Activated T-cell treated with anti-CD3 and anti-CD28 coated beads, Interleukin-2, amount 50 U/mL, for 72 hours (primary cell): ENCODE data around the gene VAV2. TPM values are rescaled to one million over a fixed set of nuclear protein-coding genes. Genes with fewer than 3 reads are reported as not detected.
"Not testable (repeated sequence)": the region's sequence is repeated elsewhere in the genome, so short reads cannot be mapped to it uniquely, and the experiment has no call there.

Experiments
- ATAC-seq, 2 donors: fragments of 150-1000 bp; cut with Tn5 transposase; replicated peaks in 1 of 2; 2 replicates each; pipeline ENCODE4 v1.10.0; 2021; ENCODE audit warnings: moderate library complexity in 2 of 2, mild to moderate bottlenecking in 1 of 2
- DNase-seq, 2 donors: peaks; one replicate each; pipeline ENCODE4 v3.0.0; 2021 to 2022; ENCODE audit warnings: mixed read lengths in 1 of 2
- H3K27ac Mint-ChIP-seq: one replicate; pipeline ENCODE4 v1.8.0; 2022; ENCODE audit warnings: mild to moderate bottlenecking, moderate library complexity, mixed read lengths
- H3K27me3 Mint-ChIP-seq: one replicate; pipeline ENCODE4 v1.8.0; 2022; ENCODE audit warnings: low read depth, mixed read lengths
- H3K36me3 Mint-ChIP-seq, 2 donors: one replicate each; pipeline ENCODE4 v1.8.0; 2022; ENCODE audit warnings: mixed read lengths in 2 of 2, mild to moderate bottlenecking in 1 of 2; ENCODE audit not compliant: insufficient read depth in 2 of 2
- H3K4me1 Mint-ChIP-seq: one replicate; pipeline ENCODE4 v1.8.0; 2022; ENCODE audit warnings: low read depth, mixed read lengths
- H3K4me3 Mint-ChIP-seq, 2 donors: one replicate each; pipeline ENCODE4 v1.8.0; 2022; ENCODE audit warnings: mild to moderate bottlenecking in 2 of 2, mixed read lengths in 2 of 2, moderate library complexity in 2 of 2
- H3K9me3 Mint-ChIP-seq, 2 donors: one replicate each; pipeline ENCODE4 v1.8.0; 2022; ENCODE audit warnings: mixed read lengths in 2 of 2
- total RNA-seq, 2 donors: library from RNA; stranded (reverse); gene quantifications; one replicate each; pipeline ENCODE4 v1.2.3, GENCODE V29; 2022

VAV2 gene
- total RNA-seq, 2 donors from 2014 or later = 4.6 to 5.1 TPM

DNA sequence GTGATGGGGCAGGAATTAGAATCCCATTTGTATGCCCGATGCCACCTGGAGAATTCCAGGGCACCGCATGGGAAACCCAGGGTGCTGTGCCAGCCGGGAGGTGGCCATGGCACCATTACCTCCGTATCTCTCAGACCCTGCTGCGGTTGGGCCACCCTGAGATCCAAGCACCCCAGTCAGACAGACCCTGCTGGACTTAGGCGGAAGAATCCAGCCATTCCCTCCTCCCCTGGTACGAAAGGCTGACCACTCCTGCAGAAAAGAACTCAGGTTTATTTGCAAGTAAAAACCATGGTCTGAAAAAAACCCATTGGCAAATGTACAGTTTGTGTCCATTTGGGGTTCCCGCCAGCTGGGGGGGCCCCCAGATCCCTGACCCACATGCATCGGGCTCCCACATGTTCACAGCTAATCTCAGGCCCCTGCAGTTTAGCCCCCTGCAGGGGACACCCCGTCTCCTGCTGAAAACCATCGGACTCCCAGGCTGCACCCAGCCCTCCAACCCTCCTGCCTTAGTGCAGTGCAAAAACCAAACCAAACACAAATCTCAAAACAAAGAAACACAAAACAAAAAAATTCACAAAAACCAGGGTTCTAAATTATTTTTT is 230.4 kb downstream of the VAV2 start:
- Mint-ChIP-seq H3K9me3 (peaks cover 5 to 6% of the 10 kb centered on the region in 2 donors), H3K27ac (no peak overlapping the region), H3K36me3 (peaks cover 4 to 11% of the 10 kb centered on the region in 2 donors), H3K27me3 (no peaks in the 10 kb centered on the region), H3K4me3 (no peak overlapping the region), H3K4me1 (no peaks in the 10 kb centered on the region)
- ATAC-seq = no peak
- DNase-seq = no peak

DNA sequence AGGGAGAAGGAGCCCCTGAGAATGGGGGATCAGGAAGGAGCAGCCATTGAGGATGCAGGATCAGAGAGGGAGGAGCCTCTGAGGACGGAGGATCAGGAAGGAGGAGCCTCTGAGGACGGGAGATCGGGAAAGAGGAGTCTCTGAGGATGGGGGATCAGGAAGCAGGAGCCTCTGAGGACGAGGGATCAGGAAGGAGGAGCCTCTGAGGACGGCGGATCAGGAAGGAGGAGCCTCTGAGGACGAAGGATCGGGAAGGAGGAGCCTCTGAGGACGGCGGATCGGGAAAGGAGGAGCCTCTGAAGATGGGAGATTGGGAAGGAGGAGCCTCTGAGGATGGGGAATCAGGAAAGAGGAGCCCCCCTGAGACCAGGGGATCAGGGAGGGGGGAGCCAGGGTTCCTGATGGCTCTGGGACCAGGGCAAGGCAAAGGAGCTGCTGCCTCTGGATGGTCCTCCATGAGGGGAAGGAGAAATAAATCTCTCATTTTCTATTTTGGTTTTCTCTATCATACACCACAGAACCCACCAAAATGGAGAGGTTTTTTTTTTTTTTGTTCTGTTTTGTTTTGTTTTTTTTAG is 231.3 kb downstream of the VAV2 start:
- H3K4me3 Mint-ChIP-seq = no peak overlapping the region
- H3K36me3 Mint-ChIP-seq = peaks cover 4 to 11% of the 10 kb centered on the region in 2 donors
- DNase-seq (no peak), ATAC-seq (no peak)
- no peak overlapping the region for H3K27ac Mint-ChIP-seq
- no peaks in the 10 kb centered on the region for H3K4me1 Mint-ChIP-seq
- no peaks in the 10 kb centered on the region for H3K27me3 Mint-ChIP-seq
- H3K9me3 Mint-ChIP-seq = peaks cover 3 to 5% of the 10 kb centered on the region in 2 donors

DNA sequence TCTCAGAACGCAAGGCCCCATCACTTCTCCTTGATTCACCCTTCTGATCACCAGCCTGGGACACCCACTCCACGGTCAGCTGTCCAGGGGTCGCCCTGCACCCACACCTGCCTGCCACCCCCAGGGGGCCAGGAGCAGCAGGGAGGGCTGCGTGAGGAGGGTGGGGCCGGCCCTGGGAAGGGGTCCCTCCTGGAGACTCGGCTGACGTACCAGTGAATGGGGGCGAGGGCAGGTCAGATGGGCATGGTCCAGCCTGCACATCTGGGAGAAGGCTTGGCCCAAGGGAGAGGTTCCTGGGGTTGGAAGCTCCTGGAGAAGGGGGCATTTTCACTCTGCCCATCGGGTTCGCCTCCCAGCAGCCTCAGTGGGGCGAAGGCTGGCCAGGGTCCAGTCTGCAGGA is 232.2 kb downstream of the VAV2 start:
- ATAC-seq (no peak), DNase-seq (no peak)
- Mint-ChIP-seq H3K27me3 (peaks cover 4% of the 10 kb centered on the region), H3K9me3 (peaks cover 0 to 2% of the 10 kb centered on the region in 2 donors), H3K36me3 (peaks cover 0 to 5% of the 10 kb centered on the region in 2 donors), H3K4me3 (no peak overlapping the region), H3K4me1 (no peaks in the 10 kb centered on the region), H3K27ac (no peak overlapping the region)

DNA sequence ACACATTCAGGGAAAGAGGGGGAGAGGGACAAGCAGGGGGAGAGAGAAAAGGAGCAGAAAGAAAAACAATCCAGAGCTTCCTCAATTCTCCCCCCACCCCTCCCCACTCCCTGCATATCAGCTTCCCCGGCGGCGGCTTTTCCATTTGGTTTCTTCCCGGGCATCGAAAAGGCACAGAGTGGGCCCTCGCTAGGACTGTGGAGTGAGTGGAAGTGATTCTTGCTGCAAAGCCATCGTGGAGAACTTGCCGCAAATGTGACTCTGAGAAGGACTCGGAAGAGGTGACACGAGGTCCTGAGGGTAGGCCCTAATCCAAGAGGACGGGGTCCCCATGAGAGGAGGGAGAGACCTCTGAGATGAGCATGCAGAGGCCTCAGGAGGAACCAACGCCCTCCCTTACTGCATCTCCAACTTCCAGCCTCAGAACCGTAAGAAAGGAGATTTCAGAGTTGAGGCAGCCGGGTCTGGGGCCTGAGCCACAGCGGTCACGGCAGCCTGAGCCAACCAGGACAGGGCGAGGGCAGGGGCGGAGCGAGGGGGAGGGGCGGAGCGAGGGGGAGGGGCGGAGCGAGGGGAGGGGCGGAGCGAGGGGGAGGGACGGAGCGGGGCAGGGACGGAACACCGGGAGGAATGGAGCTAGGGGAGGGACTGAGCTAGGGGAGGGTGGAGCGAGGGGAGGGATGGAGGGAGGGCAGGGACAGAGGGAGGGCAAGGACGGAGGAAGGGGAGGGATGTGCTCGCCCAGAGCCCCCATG is 232.8 kb downstream of the VAV2 start:
- Mint-ChIP-seq H3K9me3 (peaks cover 0 to under 1% of the 10 kb centered on the region in 2 donors), H3K4me3 (no peak overlapping the region), H3K27me3 (peaks cover 10% of the 10 kb centered on the region), H3K27ac (no peak overlapping the region), H3K4me1 (no peaks in the 10 kb centered on the region), H3K36me3 (peaks cover 0 to 3% of the 10 kb centered on the region in 2 donors)
- ATAC-seq (no peak), DNase-seq (no peak)

DNA sequence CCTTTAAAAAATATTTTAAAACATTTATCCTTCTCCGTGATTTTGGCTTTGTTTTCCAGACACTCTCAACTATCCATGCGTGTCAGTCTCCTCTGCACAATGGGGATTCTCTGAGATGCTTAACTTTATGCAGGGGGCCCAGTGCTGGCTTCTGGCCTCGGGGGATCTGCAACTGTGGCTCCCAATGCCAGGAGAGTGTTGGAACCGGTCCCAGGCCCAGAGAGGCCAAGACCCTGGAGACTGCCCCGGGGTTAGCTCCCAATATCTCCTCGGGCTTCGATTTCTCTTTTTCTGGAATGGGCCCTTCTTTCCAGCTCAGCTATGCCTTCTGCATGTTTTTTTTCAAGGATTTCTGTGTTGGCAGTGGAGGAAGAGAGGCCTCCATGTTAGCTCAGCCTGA is 233.9 kb downstream of the VAV2 start:
- H3K27ac Mint-ChIP-seq = no peak overlapping the region
- no peaks in the 10 kb centered on the region for H3K36me3 Mint-ChIP-seq
- peaks cover 21% of the 10 kb centered on the region for H3K27me3 Mint-ChIP-seq
- H3K4me1 Mint-ChIP-seq = no peaks in the 10 kb centered on the region
- no peaks in the 10 kb centered on the region for H3K9me3 Mint-ChIP-seq
- H3K4me3 Mint-ChIP-seq = no peak overlapping the region
- DNase-seq (no peak), ATAC-seq (no peak)

DNA sequence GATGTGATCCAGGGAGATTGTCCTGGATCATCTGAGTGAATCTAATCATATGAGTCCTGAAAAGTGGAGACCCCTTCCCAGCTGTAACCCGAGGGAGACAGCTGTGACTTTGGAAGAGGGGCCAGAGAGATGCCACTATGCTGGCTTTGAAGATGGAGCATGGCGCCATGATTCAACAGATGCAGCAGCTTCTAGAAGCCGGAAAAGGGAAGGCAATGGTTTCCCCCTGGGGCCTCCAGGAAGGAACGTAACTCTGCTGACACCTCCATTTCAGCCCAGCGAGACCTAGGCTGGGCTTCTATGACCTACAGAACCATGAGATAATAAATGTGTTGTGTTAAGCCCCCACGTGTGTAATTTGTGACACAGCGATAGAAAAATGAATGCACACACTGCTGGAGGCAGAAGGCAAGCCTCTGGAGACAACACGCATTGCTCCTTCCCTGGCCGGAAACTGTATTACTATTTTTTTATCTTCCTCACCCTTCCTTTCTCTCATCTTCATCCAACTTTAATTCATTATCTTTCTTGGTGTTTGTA is 237.4 kb downstream of the VAV2 start:
- DNase-seq (no peak), ATAC-seq (no peak)
- Mint-ChIP-seq H3K27me3 (peaks cover 49% of the 10 kb centered on the region), H3K4me1 (no peaks in the 10 kb centered on the region), H3K27ac (no peak overlapping the region), H3K4me3 (no peak overlapping the region), H3K9me3 (no peaks in the 10 kb centered on the region), H3K36me3 (no peaks in the 10 kb centered on the region)

DNA sequence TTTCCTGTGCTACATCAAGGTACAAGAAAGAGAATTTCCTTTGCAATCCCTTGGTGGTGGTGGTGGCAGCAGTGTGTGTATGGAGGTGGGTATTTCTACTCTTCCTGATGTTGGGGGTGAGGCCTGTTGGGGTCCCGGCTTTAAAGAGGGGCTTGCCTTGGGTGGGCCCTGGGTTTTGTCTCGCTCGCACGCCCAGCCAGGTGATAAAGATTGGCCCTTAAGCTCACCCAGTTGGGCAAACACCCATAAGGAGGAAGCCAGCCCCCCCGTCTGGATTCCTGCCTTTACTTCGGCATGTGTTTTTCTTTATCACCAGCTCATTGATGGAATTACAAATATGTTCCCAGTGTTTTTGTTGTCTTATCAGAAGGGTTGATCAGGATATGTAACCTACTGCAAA is 237.9 kb downstream of the VAV2 start:
- Mint-ChIP-seq H3K36me3 (no peaks in the 10 kb centered on the region), H3K4me3 (no peak overlapping the region), H3K27me3 (peaks cover 55% of the 10 kb centered on the region), H3K27ac (no peak overlapping the region), H3K9me3 (no peaks in the 10 kb centered on the region), H3K4me1 (no peaks in the 10 kb centered on the region)
- no peak for DNase-seq
- ATAC-seq = no peak

DNA sequence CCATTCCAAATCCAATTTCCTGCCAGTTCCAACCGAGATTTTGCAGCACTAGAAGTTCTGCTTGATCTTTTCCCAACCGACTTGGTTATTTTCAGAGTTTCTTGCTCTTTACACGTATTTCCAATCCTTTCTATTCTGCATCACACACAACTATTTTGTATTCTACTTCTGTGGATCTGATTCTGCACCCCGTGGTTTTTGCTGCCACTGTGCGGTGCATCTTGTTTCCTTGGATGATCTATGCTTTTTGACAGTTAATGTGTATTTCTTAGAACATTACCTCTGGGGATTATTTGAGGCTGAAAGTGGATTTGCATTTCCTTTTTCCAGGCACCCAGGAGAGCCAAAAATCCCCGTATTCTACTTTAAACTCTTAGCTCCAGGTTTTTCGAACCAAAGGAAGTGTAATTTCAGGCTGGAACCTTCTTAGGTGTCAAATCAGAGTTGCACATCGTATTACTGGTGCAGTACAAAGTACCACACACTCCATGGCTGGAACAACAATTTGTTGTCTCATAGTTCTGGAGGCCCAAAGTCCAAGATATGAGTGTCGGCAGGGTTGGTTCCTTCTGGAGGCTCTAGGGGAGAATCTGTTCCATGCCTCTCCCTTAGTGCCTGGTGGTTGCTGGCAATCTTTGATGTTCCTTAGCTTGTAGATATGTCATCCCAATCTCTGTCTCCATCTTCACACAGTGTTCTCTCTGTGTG is 239.2 kb downstream of the VAV2 start:
- Mint-ChIP-seq H3K27me3 (peaks cover 67% of the 10 kb centered on the region), H3K4me1 (no peaks in the 10 kb centered on the region), H3K9me3 (no peaks in the 10 kb centered on the region), H3K27ac (no peak overlapping the region), H3K36me3 (no peaks in the 10 kb centered on the region), H3K4me3 (no peak overlapping the region)
- ATAC-seq (no peak), DNase-seq (no peak)

DNA sequence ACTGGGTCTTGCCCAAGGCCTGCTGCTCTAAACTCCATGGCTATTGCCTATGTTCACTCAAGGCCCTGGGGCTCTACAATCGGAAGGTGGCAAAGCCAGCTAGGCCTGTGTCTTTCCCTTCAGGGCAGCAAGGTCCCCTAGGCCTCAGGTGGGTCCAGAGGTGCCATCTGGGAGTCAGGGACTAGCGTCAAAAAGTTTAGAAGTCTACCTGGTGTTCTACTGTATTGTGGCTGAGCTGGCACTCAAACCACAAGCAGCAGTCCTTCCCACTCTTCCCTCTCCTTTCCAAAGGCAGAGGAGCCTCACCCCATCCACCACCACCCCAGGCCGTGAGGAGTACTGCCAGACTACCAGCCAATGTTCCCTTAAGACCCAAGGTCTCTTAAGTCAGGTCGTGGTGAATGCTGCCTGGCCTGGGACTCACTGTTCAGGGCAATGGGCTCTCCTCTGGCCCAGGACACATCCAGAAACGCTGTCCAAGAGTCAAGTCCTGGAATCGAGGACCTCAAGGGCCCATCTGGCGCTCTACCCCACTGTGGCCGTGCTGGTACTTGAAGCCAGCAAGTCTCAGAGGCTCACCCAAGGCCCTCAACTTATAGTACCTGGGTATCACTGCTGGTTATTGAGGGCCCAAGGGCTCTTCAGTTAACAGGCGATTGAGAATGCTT is 241.0 kb downstream of the VAV2 start:
- no peaks in the 10 kb centered on the region for H3K36me3 Mint-ChIP-seq
- DNase-seq (no peak), ATAC-seq (no peak)
- no peaks in the 10 kb centered on the region for H3K9me3 Mint-ChIP-seq
- H3K4me1 Mint-ChIP-seq = no peaks in the 10 kb centered on the region
- no peak overlapping the region for H3K4me3 Mint-ChIP-seq
- H3K27me3 Mint-ChIP-seq = peaks cover 85% of the 10 kb centered on the region
- no peak overlapping the region for H3K27ac Mint-ChIP-seq

DNA sequence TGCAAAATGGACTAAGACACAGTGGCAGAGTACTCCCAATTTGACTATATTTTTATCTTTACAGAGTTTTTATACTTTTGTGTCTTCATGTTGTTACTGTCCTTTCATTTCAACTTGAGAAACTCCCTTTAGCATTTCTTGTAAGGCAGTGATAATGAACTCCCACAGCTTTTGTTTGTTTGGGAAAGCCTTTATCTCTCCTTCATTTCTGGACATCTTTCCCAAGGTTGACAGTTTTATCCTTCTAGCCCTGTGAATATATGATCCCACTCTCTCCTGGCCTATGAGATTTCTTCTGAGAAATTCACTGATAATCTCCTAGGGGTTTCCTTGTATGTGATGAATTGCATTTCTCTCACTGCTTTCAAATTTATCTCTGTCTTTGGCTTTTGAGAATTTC is 244.8 kb downstream of the VAV2 start:
- H3K9me3 Mint-ChIP-seq = no peaks in the 10 kb centered on the region
- no peaks in the 10 kb centered on the region for H3K36me3 Mint-ChIP-seq
- H3K4me1 Mint-ChIP-seq = no peaks in the 10 kb centered on the region
- ATAC-seq = no peak
- H3K4me3 Mint-ChIP-seq = no peak overlapping the region
- DNase-seq = no peak
- H3K27me3 Mint-ChIP-seq = peaks cover 62% of the 10 kb centered on the region
- no peak overlapping the region for H3K27ac Mint-ChIP-seq

DNA sequence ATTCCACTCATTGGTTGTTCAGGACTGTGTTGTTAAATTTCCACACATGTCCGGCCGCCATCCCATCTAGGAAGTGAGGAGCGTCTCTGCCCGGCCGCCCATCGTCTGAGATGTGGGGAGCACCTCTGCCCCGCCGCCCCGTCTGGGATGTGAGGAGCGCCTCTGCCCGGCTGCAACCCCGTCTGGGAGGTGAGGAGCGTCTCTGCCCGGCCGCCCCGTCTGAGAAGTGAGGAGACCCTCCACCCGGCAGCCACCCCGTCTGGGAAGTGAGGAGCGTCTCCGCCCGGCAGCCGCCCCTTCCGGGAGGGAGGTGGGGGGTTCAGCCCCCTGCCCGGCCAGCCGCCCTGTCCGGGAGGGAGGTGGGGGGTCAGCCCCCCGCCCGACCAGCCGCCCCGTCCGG is 247.6 kb downstream of the VAV2 start:
- ATAC-seq, DNase-seq, H3K27ac Mint-ChIP-seq, H3K4me3 Mint-ChIP-seq, H3K4me1 Mint-ChIP-seq, H3K36me3 Mint-ChIP-seq, H3K9me3 Mint-ChIP-seq: not testable (repeated sequence)
- peaks cover 40% of the 10 kb centered on the region for H3K27me3 Mint-ChIP-seq

DNA sequence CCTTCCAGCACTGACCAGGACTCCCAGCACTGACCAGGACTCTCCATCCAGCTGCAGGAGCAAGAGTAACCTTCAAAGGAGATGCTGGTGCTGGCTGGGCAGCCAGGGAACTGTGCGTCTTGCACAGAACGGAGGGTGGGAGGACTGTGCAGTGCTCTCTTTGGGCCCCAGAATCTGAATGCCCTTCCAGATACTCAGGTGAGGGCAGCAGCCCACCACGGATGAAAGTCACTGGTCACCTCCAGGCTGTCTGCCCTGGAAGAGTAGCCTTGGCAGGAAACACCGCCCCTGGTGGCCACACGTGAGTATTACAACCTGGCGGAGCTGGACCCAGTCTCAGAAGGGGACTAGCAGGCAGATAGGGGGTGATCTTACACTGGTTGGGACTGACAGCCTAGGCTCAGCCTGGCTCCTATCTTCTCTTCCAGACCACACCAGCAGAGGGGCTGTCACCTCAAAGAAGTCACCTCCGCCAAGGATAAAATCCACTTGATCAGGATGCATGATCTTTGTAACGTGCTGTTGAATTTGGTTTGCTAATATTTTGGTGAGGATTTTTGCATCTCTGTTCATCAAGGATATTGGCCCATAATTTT is 249.2 kb downstream of the VAV2 start:
- DNase-seq = peak; percentile 76 to 81
- H3K4me3 Mint-ChIP-seq = no peak overlapping the region
- H3K27ac Mint-ChIP-seq = no peak overlapping the region
- H3K27me3 Mint-ChIP-seq = peaks cover 25% of the 10 kb centered on the region
- peak; percentile 60 to 66 for ATAC-seq
- H3K36me3 Mint-ChIP-seq = no peaks in the 10 kb centered on the region
- peaks cover 3% of the 10 kb centered on the region for H3K4me1 Mint-ChIP-seq
- no peaks in the 10 kb centered on the region for H3K9me3 Mint-ChIP-seq
